ENCODE results near the gene TBC1D4. TPM values are rescaled to one million over a fixed set of nuclear protein-coding genes. Genes with fewer than 3 reads are reported as not detected.

Gene TBC1D4
- total RNA-seq, 1 donor from 2014 or later: 5.3 TPM

DNA sequence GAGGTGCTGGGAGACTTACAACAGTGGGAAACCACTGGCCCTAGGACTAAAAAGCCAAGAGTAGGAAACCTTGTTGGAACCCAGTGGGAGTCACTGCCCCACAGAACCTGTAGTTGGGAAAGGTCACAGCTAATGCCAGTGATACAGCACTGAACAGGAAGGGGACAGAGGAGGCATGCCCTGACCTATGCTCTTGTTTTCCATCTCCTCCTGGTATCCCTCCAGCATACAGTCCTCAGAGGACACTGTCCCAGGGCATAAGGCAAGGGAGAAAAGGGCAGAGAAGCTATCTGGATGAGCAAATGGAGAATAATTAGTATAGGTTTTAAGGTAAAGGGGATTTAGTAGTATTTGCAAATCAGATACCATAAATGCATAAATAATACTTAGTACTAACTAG is 11.2 kb upstream of the TBC1D4 start:
- H3K36me3 Mint-ChIP-seq (ENCODE audit: unreplicated experiment): no peaks in the 10 kb centered on the region
- H3K4me3 Mint-ChIP-seq (ENCODE audit: unreplicated experiment): no peak overlapping the region
- TF ChIP-seq, protein P1, sequence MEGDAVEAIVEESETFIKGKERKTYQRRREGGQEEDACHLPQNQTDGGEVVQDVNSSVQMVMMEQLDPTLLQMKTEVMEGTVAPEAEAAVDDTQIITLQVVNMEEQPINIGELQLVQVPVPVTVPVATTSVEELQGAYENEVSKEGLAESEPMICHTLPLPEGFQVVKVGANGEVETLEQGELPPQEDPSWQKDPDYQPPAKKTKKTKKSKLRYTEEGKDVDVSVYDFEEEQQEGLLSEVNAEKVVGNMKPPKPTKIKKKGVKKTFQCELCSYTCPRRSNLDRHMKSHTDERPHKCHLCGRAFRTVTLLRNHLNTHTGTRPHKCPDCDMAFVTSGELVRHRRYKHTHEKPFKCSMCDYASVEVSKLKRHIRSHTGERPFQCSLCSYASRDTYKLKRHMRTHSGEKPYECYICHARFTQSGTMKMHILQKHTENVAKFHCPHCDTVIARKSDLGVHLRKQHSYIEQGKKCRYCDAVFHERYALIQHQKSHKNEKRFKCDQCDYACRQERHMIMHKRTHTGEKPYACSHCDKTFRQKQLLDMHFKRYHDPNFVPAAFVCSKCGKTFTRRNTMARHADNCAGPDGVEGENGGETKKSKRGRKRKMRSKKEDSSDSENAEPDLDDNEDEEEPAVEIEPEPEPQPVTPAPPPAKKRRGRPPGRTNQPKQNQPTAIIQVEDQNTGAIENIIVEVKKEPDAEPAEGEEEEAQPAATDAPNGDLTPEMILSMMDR (IDR thresholded peaks at IDR 0.05): no peak
- no peaks in the 10 kb centered on the region for H3K27me3 Mint-ChIP-seq (ENCODE audit: unreplicated experiment)
- H3K9me3 Mint-ChIP-seq (ENCODE audit: unreplicated experiment): no peaks in the 10 kb centered on the region
- DNase-seq (ENCODE audit: extremely low spot score, unreplicated experiment): no peak
- peaks cover 2% of the 10 kb centered on the region for H3K4me1 Mint-ChIP-seq (ENCODE audit: unreplicated experiment)
- H3K27ac Mint-ChIP-seq (ENCODE audit: unreplicated experiment): no peak overlapping the region

DNA sequence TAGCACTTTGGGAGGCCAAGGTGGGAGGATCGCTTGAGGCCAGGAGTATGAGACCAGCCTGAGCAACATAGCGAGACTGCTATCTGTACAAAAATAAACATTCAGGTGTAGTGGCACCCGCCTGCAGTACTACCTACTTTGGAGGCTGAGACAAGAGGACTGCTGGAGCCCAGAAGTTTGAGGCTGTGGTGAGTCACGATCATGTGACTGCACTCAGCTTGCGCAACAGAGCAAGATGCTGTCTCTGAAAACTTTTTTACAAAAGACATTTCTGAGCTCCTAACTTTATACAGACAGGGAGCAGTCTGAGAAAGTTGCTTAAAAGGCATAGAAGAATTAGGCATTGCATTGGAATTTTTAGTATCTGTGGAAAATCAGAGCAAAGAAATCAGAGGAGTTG is 10.4 kb upstream of the TBC1D4 start:
- TF ChIP-seq, protein P1 (IDR thresholded peaks at IDR 0.05): no peak
- no peaks in the 10 kb centered on the region for H3K9me3 Mint-ChIP-seq (ENCODE audit: unreplicated experiment)
- H3K36me3 Mint-ChIP-seq (ENCODE audit: unreplicated experiment): no peaks in the 10 kb centered on the region
- H3K4me1 Mint-ChIP-seq (ENCODE audit: unreplicated experiment): peaks cover 2% of the 10 kb centered on the region
- H3K27me3 Mint-ChIP-seq (ENCODE audit: unreplicated experiment): no peaks in the 10 kb centered on the region
- no peak for DNase-seq (ENCODE audit: extremely low spot score, unreplicated experiment)
- no peak overlapping the region for H3K4me3 Mint-ChIP-seq (ENCODE audit: unreplicated experiment)
- no peak overlapping the region for H3K27ac Mint-ChIP-seq (ENCODE audit: unreplicated experiment)

DNA sequence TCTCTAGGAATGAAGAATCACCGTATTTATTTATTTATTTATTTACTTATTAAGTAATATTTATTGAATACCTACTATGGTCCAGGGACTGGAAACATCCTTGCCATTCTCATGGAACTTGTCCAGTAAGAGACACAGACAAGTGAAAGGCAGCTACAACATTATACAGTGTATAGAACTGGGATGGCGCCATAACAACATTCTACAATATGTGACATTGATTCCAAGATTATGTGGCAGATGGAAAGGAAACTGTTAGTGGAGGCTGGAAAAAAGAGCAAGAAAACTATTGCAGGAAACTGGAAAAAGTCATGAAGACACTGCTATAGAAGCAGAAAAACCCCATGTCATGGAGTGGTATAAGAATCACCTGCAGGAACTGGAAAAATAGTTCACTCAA is 9.4 kb upstream of the TBC1D4 start:
- H3K27me3 Mint-ChIP-seq (ENCODE audit: unreplicated experiment): no peaks in the 10 kb centered on the region
- no peaks in the 10 kb centered on the region for H3K9me3 Mint-ChIP-seq (ENCODE audit: unreplicated experiment)
- H3K4me3 Mint-ChIP-seq (ENCODE audit: unreplicated experiment): no peak overlapping the region
- H3K27ac Mint-ChIP-seq (ENCODE audit: unreplicated experiment): no peak overlapping the region
- no peaks in the 10 kb centered on the region for H3K36me3 Mint-ChIP-seq (ENCODE audit: unreplicated experiment)
- peaks cover 2% of the 10 kb centered on the region for H3K4me1 Mint-ChIP-seq (ENCODE audit: unreplicated experiment)
- TF ChIP-seq, protein P1 (IDR thresholded peaks at IDR 0.05): no peak
- DNase-seq (ENCODE audit: extremely low spot score, unreplicated experiment): no peak

DNA sequence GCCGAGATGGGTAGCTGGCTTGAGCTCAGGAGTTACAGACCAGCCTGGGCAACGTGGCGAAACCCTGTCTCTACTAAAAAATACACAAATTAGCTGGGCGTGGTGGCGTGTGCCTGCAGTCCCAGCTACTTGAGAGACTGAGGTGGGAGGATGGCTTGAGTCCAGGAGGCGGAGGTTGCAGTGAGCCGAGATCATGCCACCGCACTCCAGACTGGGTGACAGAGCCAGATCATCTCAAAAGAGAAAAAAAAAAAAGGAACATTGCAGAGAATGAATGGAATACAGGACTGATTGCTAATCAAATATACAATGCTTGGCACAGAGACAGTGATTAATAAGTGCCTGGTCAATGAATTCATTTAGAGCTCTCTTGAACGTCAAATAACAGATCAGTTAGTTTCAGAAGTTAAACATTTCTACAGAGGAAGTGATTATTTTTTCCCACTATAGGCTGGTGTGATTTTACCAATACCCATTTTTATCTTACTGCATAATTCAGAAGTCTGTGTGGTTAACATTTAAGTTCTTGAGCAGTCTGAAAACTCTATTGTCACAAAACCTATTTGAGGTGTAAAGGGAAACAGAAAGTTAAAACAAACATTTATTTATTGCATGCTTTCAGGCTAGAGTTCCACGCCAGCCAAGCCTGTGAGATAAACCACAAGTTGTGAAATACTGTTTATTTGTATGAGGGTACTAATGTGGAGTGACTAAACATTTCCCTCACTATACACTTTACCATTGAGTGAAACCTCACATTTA is 7.7 kb upstream of the TBC1D4 start:
- DNase-seq (ENCODE audit: extremely low spot score, unreplicated experiment): no peak
- no peak overlapping the region for H3K4me3 Mint-ChIP-seq (ENCODE audit: unreplicated experiment)
- H3K36me3 Mint-ChIP-seq (ENCODE audit: unreplicated experiment): no peaks in the 10 kb centered on the region
- H3K27ac Mint-ChIP-seq (ENCODE audit: unreplicated experiment): no peak overlapping the region
- TF ChIP-seq, protein P1 (IDR thresholded peaks at IDR 0.05): no peak
- H3K9me3 Mint-ChIP-seq (ENCODE audit: unreplicated experiment): no peaks in the 10 kb centered on the region
- peaks cover 5% of the 10 kb centered on the region for H3K4me1 Mint-ChIP-seq (ENCODE audit: unreplicated experiment)
- H3K27me3 Mint-ChIP-seq (ENCODE audit: unreplicated experiment): no peaks in the 10 kb centered on the region

DNA sequence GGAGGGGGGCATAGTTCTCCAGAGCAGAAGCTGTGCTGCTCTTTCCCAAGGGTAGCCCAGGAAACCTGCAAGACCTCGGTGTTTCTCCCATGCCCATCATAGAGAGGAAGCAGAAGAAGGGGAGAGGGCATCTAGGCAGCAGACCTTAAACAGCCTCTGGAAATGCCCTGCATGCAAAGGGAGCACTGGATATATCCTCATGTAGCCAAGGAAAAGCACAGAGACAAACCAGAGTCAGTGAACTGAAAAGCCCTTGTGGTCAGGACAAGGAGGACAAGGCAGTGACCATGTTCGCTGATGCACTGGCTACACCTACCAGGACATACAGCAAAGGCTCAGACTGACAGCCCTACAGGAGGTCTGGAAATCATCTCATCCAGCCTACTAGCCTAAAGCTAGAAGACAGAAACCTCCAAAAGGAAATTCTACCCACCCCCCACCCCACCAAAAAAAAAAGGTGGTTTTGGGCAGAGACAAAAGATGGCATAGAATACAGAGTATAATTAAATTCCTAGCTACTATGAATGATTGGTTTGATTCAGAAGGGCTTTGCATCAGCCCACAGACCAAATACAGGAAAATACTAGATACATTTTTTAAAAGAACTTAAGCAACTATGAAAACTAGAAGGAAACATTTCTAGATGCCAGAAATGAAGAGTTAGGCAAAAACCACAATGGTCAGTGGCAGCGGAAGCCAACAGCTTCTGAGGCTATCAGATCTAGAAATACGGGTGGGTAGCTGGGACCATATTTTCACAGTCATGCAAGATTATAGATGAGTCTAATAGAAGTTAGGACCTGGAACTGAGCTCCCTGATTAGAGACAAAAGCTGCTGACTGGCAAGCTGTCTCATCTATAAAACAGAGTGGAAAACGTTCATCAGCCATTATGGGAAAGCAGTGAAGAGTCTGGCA is 4.4 kb upstream of the TBC1D4 start:
- H3K9me3 Mint-ChIP-seq (ENCODE audit: unreplicated experiment): no peaks in the 10 kb centered on the region
- no peak overlapping the region for H3K4me3 Mint-ChIP-seq (ENCODE audit: unreplicated experiment)
- peaks cover 12% of the 10 kb centered on the region for H3K4me1 Mint-ChIP-seq (ENCODE audit: unreplicated experiment)
- TF ChIP-seq, protein P1 (IDR thresholded peaks at IDR 0.05): no peak
- no peaks in the 10 kb centered on the region for H3K36me3 Mint-ChIP-seq (ENCODE audit: unreplicated experiment)
- no peaks in the 10 kb centered on the region for H3K27me3 Mint-ChIP-seq (ENCODE audit: unreplicated experiment)
- DNase-seq (ENCODE audit: extremely low spot score, unreplicated experiment): no peak
- H3K27ac Mint-ChIP-seq (ENCODE audit: unreplicated experiment): no peak overlapping the region

Measured in osteocyte (in vitro differentiated cells).